Astrocyte of the cerebellum (primary cell): Measurements from ENCODE around the gene OLR1.

Source experiments
- DNase-seq: peaks from one replicate; pipeline ENCODE4 v3.0.0-alpha.2; 2011; ENCODE audit warnings: low read depth
- H3K4me3 ChIP-seq: 2 replicates; pipeline ENCODE4 v1.5.1; 2011; ENCODE audit warnings: mild to moderate bottlenecking, low read depth, low read length, moderate library complexity
- CTCF ChIP-seq: IDR thresholded peaks from 2 replicates; pipeline ENCODE4 v1.5.1; 2012; ENCODE audit warnings: low read length, low read depth, moderate library complexity, mild to moderate bottlenecking; ENCODE audit errors: missing control alignments
- in situ Hi-C: cut with HindIII; loops from 2 replicates; pipeline ENCODE4 v1.10.0; 2017; ENCODE audit warnings: low sequenced_read_pairs

OLR1 gene

GRCh38 chr12:10140001-10140400 is 31.9 kb downstream of the OLR1 start:
- peak; percentile 58 for DNase-seq
- peak; percentile 42 for TF ChIP-seq CTCF
- in situ Hi-C loops, result no loop called here

GRCh38 chr12:10136637-10137205 is 35.2 kb downstream of the OLR1 start:
- no peak overlapping the region for H3K4me3 ChIP-seq
- in situ Hi-C loops, result no loop called here
- no peak for TF ChIP-seq CTCF
- no peak for DNase-seq

More at GRCh38 chr12:10140001-10140400, 31.9 kb downstream of the OLR1 start:
- H3K4me3 ChIP-seq, result no peak overlapping the region

GRCh38 chr12:10135126-10135525 is 36.8 kb downstream of the OLR1 start:
- TF ChIP-seq CTCF, result no peak
- DNase-seq, result no peak
- in situ Hi-C loops, result no loop called here
- no peak overlapping the region for H3K4me3 ChIP-seq

GRCh38 chr12:10132850-10133370 is 39.0 kb downstream of the OLR1 start:
- no peak for TF ChIP-seq CTCF
- DNase-seq, result no peak
- no peak overlapping the region for H3K4me3 ChIP-seq
- in situ Hi-C loops, result no loop called here

- no peak for TF ChIP-seq CTCF
- no peak overlapping the region for H3K4me3 ChIP-seq
- in situ Hi-C loops, result no loop called here
- no peak for DNase-seq
Observed at GRCh38 chr12:10131111-10131690, 40.7 kb downstream of the OLR1 start.

GRCh38 chr12:10130042-10130441 is 41.9 kb downstream of the OLR1 start, which contains the start of gene CLEC7A:
TSS of gene CLEC7A (minus strand) at chr12:10130199. CDS start at chr12:10130082, 117 bp downstream.
- TF ChIP-seq CTCF, result no peak
- H3K4me3 ChIP-seq, result no peak within 1 kb of the TSS
- in situ Hi-C loops, result no loop called here
- DNase-seq, result no peak
